Activated T-cell treated with anti-CD3 and anti-CD28 coated beads, Interleukin-2, amount 50 U/mL, for 24 hours (primary cell): ENCODE measurements around the gene SPEG.

Experiments used
- DNase-seq: peaks from one replicate; pipeline ENCODE4 v3.0.0-alpha.2; 2020
- H3K27ac Mint-ChIP-seq: 2 replicates; pipeline ENCODE4 v1.8.0; 2020; ENCODE audit warnings: mild to moderate bottlenecking, mixed read lengths
- H3K27me3 Mint-ChIP-seq: 2 replicates; pipeline ENCODE4 v1.8.0; 2020; ENCODE audit warnings: mixed read lengths
- H3K36me3 Mint-ChIP-seq: 2 replicates; pipeline ENCODE4 v1.8.0; 2020; ENCODE audit warnings: low read depth, mixed read lengths
- H3K4me1 Mint-ChIP-seq: 2 replicates; pipeline ENCODE4 v1.8.0; 2020; ENCODE audit warnings: low read depth, mixed read lengths
- H3K4me3 Mint-ChIP-seq: 2 replicates; pipeline ENCODE4 v1.8.0; 2020; ENCODE audit warnings: mild to moderate bottlenecking, moderate library complexity, mixed read lengths
- H3K9me3 Mint-ChIP-seq: 2 replicates; pipeline ENCODE4 v1.8.0; 2020; ENCODE audit warnings: mixed read lengths

SPEG gene

DNA sequence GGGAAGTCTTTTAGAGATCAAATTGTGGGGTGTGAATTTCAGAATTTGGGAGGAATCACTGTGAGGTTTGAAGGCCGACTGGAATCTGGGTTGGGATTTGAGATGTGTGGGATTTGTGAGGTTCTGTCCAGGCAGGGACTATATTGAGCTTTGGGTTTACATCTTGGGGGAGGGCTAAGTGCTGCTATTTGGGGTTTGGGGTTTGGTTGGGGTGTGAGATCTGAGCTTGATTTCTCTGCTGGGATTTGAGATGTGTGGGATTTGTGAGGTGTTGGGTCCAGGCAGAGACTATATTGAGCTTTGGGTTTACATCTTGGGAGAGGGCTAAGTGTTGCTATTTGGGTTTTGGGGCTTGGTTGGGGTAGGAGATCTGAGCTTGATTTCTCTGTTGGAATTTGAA lies 64.9 kb downstream of the SPEG start:
- peak overlapping the region; percentile 84 for H3K4me3 Mint-ChIP-seq
- peaks cover 40% of the 10 kb centered on the region for H3K27me3 Mint-ChIP-seq
- no peaks in the 10 kb centered on the region for H3K9me3 Mint-ChIP-seq
- peak overlapping the region; percentile 90 for H3K27ac Mint-ChIP-seq
- H3K4me1 Mint-ChIP-seq: peaks cover 42% of the 10 kb centered on the region
- H3K36me3 Mint-ChIP-seq: peaks cover 45% of the 10 kb centered on the region
- no peak for DNase-seq

DNA sequence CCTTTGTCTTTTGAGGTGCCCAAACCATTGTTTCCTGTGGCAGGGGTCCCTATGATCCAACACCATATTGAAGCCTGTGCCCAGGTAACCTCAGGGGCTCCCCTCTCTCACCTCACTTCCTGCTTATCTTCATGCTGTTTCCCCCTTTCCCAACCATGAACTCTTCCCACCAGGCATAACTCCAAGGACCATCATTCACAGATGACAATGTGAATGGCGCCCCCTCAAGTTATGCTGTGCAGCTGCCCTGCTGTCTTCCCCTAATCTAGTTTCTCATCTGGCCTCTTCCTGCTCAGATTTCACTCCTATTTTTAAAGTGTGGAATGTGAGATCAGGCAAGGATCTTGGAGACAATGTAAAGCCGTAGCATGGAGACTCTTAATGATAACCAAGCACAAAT lies 65.5 kb downstream of the SPEG start:
- DNase-seq: no peak
- H3K27me3 Mint-ChIP-seq: peaks cover 35% of the 10 kb centered on the region
- no peaks in the 10 kb centered on the region for H3K9me3 Mint-ChIP-seq
- H3K36me3 Mint-ChIP-seq: peaks cover 50% of the 10 kb centered on the region
- H3K4me3 Mint-ChIP-seq: peak overlapping the region; percentile 84
- H3K4me1 Mint-ChIP-seq: peaks cover 42% of the 10 kb centered on the region
- no peak overlapping the region for H3K27ac Mint-ChIP-seq

- H3K4me1 Mint-ChIP-seq: peaks cover 36% of the 10 kb centered on the region
- peaks cover 17% of the 10 kb centered on the region for H3K27me3 Mint-ChIP-seq
- peaks cover 68% of the 10 kb centered on the region for H3K36me3 Mint-ChIP-seq
- H3K4me3 Mint-ChIP-seq: no peak overlapping the region
- DNase-seq: no peak
- H3K9me3 Mint-ChIP-seq: no peaks in the 10 kb centered on the region
- H3K27ac Mint-ChIP-seq: no peak overlapping the region
These were observed 67.2 kb downstream of the SPEG start for GRCh38 chr2:219501849-219502248.

GRCh38 chr2:219502618-219503017 lies 68.0 kb downstream of the SPEG start:
- no peak for DNase-seq
- H3K27ac Mint-ChIP-seq: no peak overlapping the region
- no peak overlapping the region for H3K4me3 Mint-ChIP-seq
- H3K9me3 Mint-ChIP-seq: no peaks in the 10 kb centered on the region
- peaks cover 30% of the 10 kb centered on the region for H3K4me1 Mint-ChIP-seq
- peaks cover 72% of the 10 kb centered on the region for H3K36me3 Mint-ChIP-seq
- H3K27me3 Mint-ChIP-seq: peaks cover 13% of the 10 kb centered on the region

- no peaks in the 10 kb centered on the region for H3K9me3 Mint-ChIP-seq
- H3K27ac Mint-ChIP-seq: no peak overlapping the region
- no peak overlapping the region for H3K4me3 Mint-ChIP-seq
- H3K4me1 Mint-ChIP-seq: peaks cover 16% of the 10 kb centered on the region
- H3K27me3 Mint-ChIP-seq: peaks cover 27% of the 10 kb centered on the region
- no peak for DNase-seq
- peaks cover 64% of the 10 kb centered on the region for H3K36me3 Mint-ChIP-seq
These were observed 70.9 kb downstream of the SPEG start for GRCh38 chr2:219505585-219505984.

- DNase-seq: no peak
- Mint-ChIP-seq H3K27ac (no peak overlapping the region), H3K4me3 (no peak overlapping the region), H3K4me1 (peaks cover 14% of the 10 kb centered on the region), H3K9me3 (no peaks in the 10 kb centered on the region), H3K36me3 (peaks cover 62% of the 10 kb centered on the region), H3K27me3 (peaks cover 33% of the 10 kb centered on the region)
These were observed 71.6 kb downstream of the SPEG start for GRCh38 chr2:219506153-219506801.

- Mint-ChIP-seq H3K9me3 (no peaks in the 10 kb centered on the region), H3K4me1 (peaks cover 11% of the 10 kb centered on the region), H3K27ac (no peak overlapping the region), H3K4me3 (no peak overlapping the region), H3K36me3 (peaks cover 55% of the 10 kb centered on the region), H3K27me3 (peaks cover 39% of the 10 kb centered on the region)
- DNase-seq: no peak
These were observed 72.3 kb downstream of the SPEG start for GRCh38 chr2:219506802-219507526.

GRCh38 chr2:219507581-219508443 lies 73.2 kb downstream of the SPEG start:
- Mint-ChIP-seq H3K27me3 (peaks cover 46% of the 10 kb centered on the region), H3K4me3 (no peak overlapping the region), H3K27ac (no peak overlapping the region)

DNA sequence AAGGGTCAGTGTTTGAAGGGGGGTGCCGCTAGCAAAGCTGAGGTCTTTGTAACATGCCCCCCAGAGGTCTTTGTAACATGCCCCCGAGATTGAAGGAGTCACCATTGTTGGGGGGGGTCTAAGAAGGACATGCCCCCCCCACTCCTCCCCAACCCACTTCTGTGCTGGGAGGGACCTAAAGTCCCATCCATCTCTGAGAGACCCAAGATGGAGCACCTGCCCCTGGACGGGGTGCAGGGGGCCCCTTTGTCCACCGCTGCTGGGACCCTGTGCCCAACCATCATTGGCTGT lies 73.7 kb downstream of the SPEG start:
- DNase-seq: no peak
- peaks cover 51% of the 10 kb centered on the region for H3K27me3 Mint-ChIP-seq
- no peaks in the 10 kb centered on the region for H3K9me3 Mint-ChIP-seq
- no peak overlapping the region for H3K27ac Mint-ChIP-seq
- H3K4me3 Mint-ChIP-seq: no peak overlapping the region
- H3K4me1 Mint-ChIP-seq: peaks cover 16% of the 10 kb centered on the region
- H3K36me3 Mint-ChIP-seq: peaks cover 42% of the 10 kb centered on the region

More at GRCh38 chr2:219507581-219508443, 73.2 kb downstream of the SPEG start:
- DNase-seq: no peak
- Mint-ChIP-seq H3K4me1 (peaks cover 11% of the 10 kb centered on the region), H3K36me3 (peaks cover 47% of the 10 kb centered on the region), H3K9me3 (no peaks in the 10 kb centered on the region)

DNA sequence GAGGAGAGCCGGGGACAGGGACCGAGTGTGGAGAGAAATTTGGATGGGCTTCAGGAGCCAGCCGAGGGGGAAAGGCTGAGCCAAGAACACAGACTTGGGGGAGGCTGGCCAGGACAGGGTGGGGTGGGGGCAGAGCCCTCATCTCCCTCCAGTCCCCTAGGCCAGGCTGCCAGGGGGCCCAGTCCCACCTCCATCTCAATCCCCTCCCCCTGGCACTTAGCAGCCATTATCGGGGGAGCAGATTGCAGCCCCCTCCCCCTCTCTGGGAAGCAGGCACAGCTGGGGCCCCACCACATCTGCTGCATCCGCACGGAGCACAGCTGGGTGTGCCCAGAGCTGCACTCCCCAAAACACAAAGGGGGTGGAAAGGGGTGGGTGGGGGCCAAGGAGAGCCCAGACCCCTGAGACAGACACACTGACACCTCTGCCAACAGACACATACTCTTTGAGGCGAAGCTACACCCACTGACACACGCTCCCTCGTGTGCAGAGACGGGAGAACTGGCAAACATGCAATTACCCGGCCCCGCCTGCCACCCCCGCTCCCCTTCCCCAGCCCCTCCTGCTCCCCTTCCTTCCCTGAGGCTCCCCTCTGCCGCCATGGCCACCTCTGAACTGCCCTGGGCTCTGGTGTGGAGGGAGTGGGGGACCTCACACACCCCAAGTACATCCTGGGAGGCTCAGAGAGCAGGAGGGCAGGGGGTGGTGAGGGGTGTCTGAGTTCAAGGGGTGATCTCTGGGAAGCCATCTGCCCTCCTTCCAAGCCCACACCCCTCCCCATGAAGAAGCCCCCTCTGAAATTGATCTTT lies 74.5 kb downstream of the SPEG start:
- peaks cover 34% of the 10 kb centered on the region for H3K36me3 Mint-ChIP-seq

GRCh38 chr2:219509780-219510511 lies 75.3 kb downstream of the SPEG start:
- Mint-ChIP-seq H3K27ac (no peak overlapping the region), H3K4me3 (no peak overlapping the region), H3K4me1 (peaks cover 25% of the 10 kb centered on the region), H3K9me3 (no peaks in the 10 kb centered on the region), H3K27me3 (peaks cover 64% of the 10 kb centered on the region), H3K36me3 (peaks cover 27% of the 10 kb centered on the region)
- DNase-seq: peak; percentile 66

More for the DNA sequence above, 74.5 kb downstream of the SPEG start:
- DNase-seq: no peak
- Mint-ChIP-seq H3K4me1 (peaks cover 24% of the 10 kb centered on the region), H3K9me3 (no peaks in the 10 kb centered on the region), H3K27me3 (peaks cover 59% of the 10 kb centered on the region), H3K4me3 (no peak overlapping the region), H3K27ac (no peak overlapping the region)

GRCh38 chr2:219510512-219511135 lies 76.0 kb downstream of the SPEG start:
- H3K36me3 Mint-ChIP-seq: peaks cover 20% of the 10 kb centered on the region
- H3K27me3 Mint-ChIP-seq: peaks cover 71% of the 10 kb centered on the region
- DNase-seq: no peak
- peaks cover 26% of the 10 kb centered on the region for H3K4me1 Mint-ChIP-seq
- no peaks in the 10 kb centered on the region for H3K9me3 Mint-ChIP-seq
- H3K27ac Mint-ChIP-seq: no peak overlapping the region
- no peak overlapping the region for H3K4me3 Mint-ChIP-seq

DNA sequence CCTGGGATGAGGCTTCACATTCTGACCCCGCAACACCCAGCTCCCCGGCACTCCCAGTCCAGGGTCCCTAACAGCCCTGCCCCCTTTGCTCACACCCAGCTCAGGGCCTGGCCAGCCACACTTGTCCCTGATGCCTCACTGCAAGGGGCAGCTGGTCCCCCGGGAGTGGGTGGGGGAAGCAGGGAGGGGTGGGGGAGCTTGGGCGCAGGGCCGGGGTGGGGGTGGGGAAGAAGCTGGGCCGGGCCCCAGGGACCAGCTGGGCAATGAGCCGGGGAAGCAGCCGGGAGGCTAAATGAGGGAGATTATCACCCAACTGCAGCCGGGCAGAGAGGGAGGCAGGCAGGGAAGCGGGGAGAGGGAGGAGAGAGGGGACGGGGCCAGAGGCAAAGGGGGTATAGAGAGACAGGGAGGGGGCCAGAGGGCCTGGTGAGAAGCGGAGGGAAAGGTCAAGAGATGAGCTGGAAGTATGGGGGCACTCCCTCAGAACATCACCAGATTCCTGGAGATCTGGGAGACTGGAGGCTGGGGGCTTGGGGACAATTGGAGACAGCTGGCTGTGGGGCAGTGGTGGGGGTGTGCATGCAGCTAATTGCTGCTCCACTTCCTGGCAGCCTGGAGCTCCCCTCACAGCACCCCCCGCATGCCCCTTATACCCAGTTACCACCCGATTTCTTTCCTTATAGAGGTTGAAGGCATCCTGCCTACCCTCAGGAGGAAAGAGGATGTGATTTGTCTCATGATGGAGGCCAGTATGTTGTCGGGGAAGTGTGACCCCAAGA lies 77.1 kb downstream of the SPEG start:
- peaks cover 9% of the 10 kb centered on the region for H3K36me3 Mint-ChIP-seq
- no peak overlapping the region for H3K4me3 Mint-ChIP-seq
- H3K9me3 Mint-ChIP-seq: no peaks in the 10 kb centered on the region
- peaks cover 26% of the 10 kb centered on the region for H3K4me1 Mint-ChIP-seq
- no peak overlapping the region for H3K27ac Mint-ChIP-seq
- peaks cover 82% of the 10 kb centered on the region for H3K27me3 Mint-ChIP-seq
- DNase-seq: no peak
